GM10248 (cell line): ENCODE data around the gene RBM28.

Experiments used
- CTCF ChIA-PET: fragments of 300-600 bp; sonication (Branson Sonifier 250); formaldehyde crosslinking; extraction: SDS; loops from one replicate; lab custom pipeline; 2021; ENCODE audit warnings: antibody characterized with exemption; lab: Yijun Ruan, JAX
- POLR2A ChIA-PET: fragments of 350-650 bp; sonication (Branson Sonifier 250); formaldehyde crosslinking; extraction: SDS; loops from one replicate; lab custom pipeline; 2020; ENCODE audit warnings: antibody characterized with exemption; lab: Yijun Ruan, JAX
- DNase-seq: peaks from one replicate; pipeline ENCODE4 v3.0.0; 2012; ENCODE audit errors: extremely low spot score
- CTCF ChIP-seq: IDR thresholded peaks from 2 replicates; pipeline ENCODE4 v1.5.1; 2012; ENCODE audit warnings: mild to moderate bottlenecking, low read depth; ENCODE audit errors: extremely low read depth, missing control alignments, control extremely low read depth

Gene RBM28

GRCh38 chr7:128359336-128359735 lies 15.6 kb upstream of the RBM28 start:
- ChIA-PET POLR2A (no interaction called here), CTCF (interaction anchor here (1.0 to 4.6 kb wide), 2 partner anchors 12 to 32 kb away, joined by 3 to 35 read pairs; no protein-coding TSS in a partner anchor)
- no peak for TF ChIP-seq CTCF
- no peak for DNase-seq

GRCh38 chr7:128358233-128358632 lies 14.5 kb upstream of the RBM28 start:
- ChIA-PET POLR2A (interaction anchor here (0.6 kb wide), 1 partner anchor 19 kb away, joined by 3 read pairs; no protein-coding TSS in a partner anchor), CTCF (interaction anchor here (0.8 to 4.9 kb wide), 9 partner anchors 11 to 69 kb away, joined by 3 to 35 read pairs (median 3); partner anchors contain the start of gene RBM28)
- DNase-seq: no peak
- no peak for TF ChIP-seq CTCF

- ChIA-PET CTCF (interaction anchor here (1.0 to 4.9 kb wide), 8 partner anchors 10 to 70 kb away, joined by 3 to 35 read pairs (median 4); no protein-coding TSS in a partner anchor), POLR2A (interaction anchor here (0.6 kb wide), 1 partner anchor 28 kb away, joined by 3 read pairs; no protein-coding TSS in a partner anchor)
- no peak for TF ChIP-seq CTCF
- no peak for DNase-seq
These were observed 13.5 kb upstream of the RBM28 start for GRCh38 chr7:128357217-128357613.

- no peak for DNase-seq
- CTCF ChIA-PET: interaction anchor here (1.0 to 4.9 kb wide), 6 partner anchors 9 to 71 kb away, joined by 3 to 35 read pairs (median 4); no protein-coding TSS in a partner anchor
- no peak for TF ChIP-seq CTCF
- POLR2A ChIA-PET: interaction anchor here (0.6 kb wide), 1 partner anchor 28 kb away, joined by 3 read pairs; no protein-coding TSS in a partner anchor
These were observed 13.0 kb upstream of the RBM28 start for GRCh38 chr7:128356546-128357216.

GRCh38 chr7:128353610-128354009 lies 9.9 kb upstream of the RBM28 start:
- ChIA-PET CTCF (interaction anchor here (0.9 to 4.9 kb wide), 2 partner anchors 34 kb away, joined by 3 to 30 read pairs; no protein-coding TSS in a partner anchor), POLR2A (no interaction called here)
- no peak for DNase-seq
- no peak for TF ChIP-seq CTCF

- no peak for DNase-seq
- POLR2A ChIA-PET: no interaction called here
- TF ChIP-seq CTCF: no peak
- CTCF ChIA-PET: interaction anchor here (0.9 kb wide), 1 partner anchor 34 kb away, joined by 3 read pairs; no protein-coding TSS in a partner anchor
These were observed 9.5 kb upstream of the RBM28 start for GRCh38 chr7:128353189-128353588.
